Parathyroid adenoma (tissue), 2 donors: ENCODE measurements around the gene BTRC.
"Not testable (repeated sequence)": the region's sequence is repeated elsewhere in the genome, so short reads cannot be mapped to it uniquely, and the experiment has no call there.

Source experiments
- H2AFZ ChIP-seq: fragments of 300-600 bp; sonication (generic); one replicate; pipeline ENCODE4 v1.7.0; 2017; ENCODE audit warnings: antibody characterized with exemption, mild to moderate bottlenecking
- H3K27ac ChIP-seq: fragments of 300-600 bp; sonication (generic); one replicate; pipeline ENCODE4 v1.7.0; 2017
- H3K27me3 ChIP-seq: fragments of 300-600 bp; sonication (generic); one replicate; pipeline ENCODE4 v1.7.0; 2017; ENCODE audit warnings: low read length; ENCODE audit not compliant: control insufficient read depth, insufficient read depth
- H3K36me3 ChIP-seq: fragments of 300-600 bp; sonication (generic); one replicate; pipeline ENCODE4 v1.7.0; 2017; ENCODE audit warnings: low read length; ENCODE audit not compliant: control insufficient read depth, insufficient read depth
- H3K4me1 ChIP-seq: fragments of 300-600 bp; sonication (generic); one replicate; pipeline ENCODE4 v1.7.0; 2017; ENCODE audit warnings: control low read depth
- H3K4me2 ChIP-seq: fragments of 300-600 bp; sonication (generic); one replicate; pipeline ENCODE4 v1.7.0; 2017; ENCODE audit warnings: low read length
- H3K4me3 ChIP-seq: fragments of 300-600 bp; sonication (generic); one replicate; pipeline ENCODE4 v1.7.0; 2017; ENCODE audit warnings: low read depth, low read length
- H3K79me2 ChIP-seq: fragments of 300-600 bp; sonication (generic); one replicate; pipeline ENCODE4 v1.7.0; 2017; ENCODE audit warnings: control low read depth
- H3K9ac ChIP-seq: fragments of 300-600 bp; sonication (generic); one replicate; pipeline ENCODE4 v1.7.0; 2017; ENCODE audit warnings: mild to moderate bottlenecking
- H3K9me3 ChIP-seq: fragments of 300-600 bp; sonication (generic); one replicate; pipeline ENCODE4 v1.7.0; 2017; ENCODE audit warnings: low read length; ENCODE audit not compliant: control insufficient read depth
- CTCF ChIP-seq: fragments of 300-600 bp; sonication (generic); IDR thresholded peaks from one replicate; pipeline ENCODE4 v1.7.0; 2017; ENCODE audit warnings: antibody characterized with exemption, mild to moderate bottlenecking
- donor health status: primary hyperparathyroidism.

BTRC gene

GRCh38 chr10:101588879-101589278, 234.9 kb downstream of the BTRC start:
- no peak for TF ChIP-seq CTCF
- H3K4me2 ChIP-seq, result peak overlapping the region; percentile 94
- no peaks in the 10 kb centered on the region for H3K9me3 ChIP-seq
- no peaks in the 10 kb centered on the region for H3K27me3 ChIP-seq
- H3K4me3 ChIP-seq, result peak overlapping the region; percentile 83
- peaks cover 28% of the 10 kb centered on the region for H3K79me2 ChIP-seq
- H3K36me3 ChIP-seq, result no peaks in the 10 kb centered on the region
- no peak overlapping the region for H3K9ac ChIP-seq
- peaks cover 5% of the 10 kb centered on the region for H3K4me1 ChIP-seq
- no peak overlapping the region for H3K27ac ChIP-seq
- H2AFZ ChIP-seq, result peak overlapping the region; percentile 100

- H3K36me3 ChIP-seq, H3K27ac ChIP-seq, H3K27me3 ChIP-seq, H3K4me3 ChIP-seq, H3K9ac ChIP-seq, H2AFZ ChIP-seq, H3K4me1 ChIP-seq, H3K9me3 ChIP-seq, H3K4me2 ChIP-seq: not testable (repeated sequence)
- H3K79me2 ChIP-seq, result peaks cover 17% of the 10 kb centered on the region
Measured at GRCh38 chr10:101593331-101593730, 239.4 kb downstream of the BTRC start.

- TF ChIP-seq CTCF, result no peak
- no peak overlapping the region for H3K27ac ChIP-seq
- no peaks in the 10 kb centered on the region for H3K4me1 ChIP-seq
Measured at GRCh38 chr10:101595591-101596433, 241.8 kb downstream of the BTRC start.

GRCh38 chr10:101597091-101597900, 243.3 kb downstream of the BTRC start:
- no peak overlapping the region for H3K4me3 ChIP-seq
- H2AFZ ChIP-seq, result no peak overlapping the region
- H3K27me3 ChIP-seq, result no peaks in the 10 kb centered on the region
- no peaks in the 10 kb centered on the region for H3K36me3 ChIP-seq
- no peak for TF ChIP-seq CTCF
- no peaks in the 10 kb centered on the region for H3K4me1 ChIP-seq
- peaks cover 4% of the 10 kb centered on the region for H3K79me2 ChIP-seq
- no peak overlapping the region for H3K9ac ChIP-seq
- no peak overlapping the region for H3K27ac ChIP-seq
- no peak overlapping the region for H3K4me2 ChIP-seq
- no peaks in the 10 kb centered on the region for H3K9me3 ChIP-seq

More at GRCh38 chr10:101595591-101596433, 241.8 kb downstream of the BTRC start:
- H2AFZ ChIP-seq, result no peak overlapping the region
- no peaks in the 10 kb centered on the region for H3K36me3 ChIP-seq
- no peak overlapping the region for H3K4me3 ChIP-seq
- no peaks in the 10 kb centered on the region for H3K9me3 ChIP-seq
- H3K4me2 ChIP-seq, result no peak overlapping the region
- no peak overlapping the region for H3K9ac ChIP-seq
- H3K79me2 ChIP-seq, result peaks cover 5% of the 10 kb centered on the region
- no peaks in the 10 kb centered on the region for H3K27me3 ChIP-seq

- no peak for TF ChIP-seq CTCF
- Histone ChIP-seq H3K79me2 (no peaks in the 10 kb centered on the region), H3K4me3 (no peak overlapping the region), H3K4me1 (no peaks in the 10 kb centered on the region), H3K9ac (no peak overlapping the region), H3K27me3 (no peaks in the 10 kb centered on the region), H3K9me3 (no peaks in the 10 kb centered on the region), H3K36me3 (no peaks in the 10 kb centered on the region), H2AFZ (no peak overlapping the region), H3K27ac (no peak overlapping the region), H3K4me2 (no peak overlapping the region)
Measured at GRCh38 chr10:101601541-101601940, 247.6 kb downstream of the BTRC start.
